Measurements from ENCODE around the gene ZNF101.

- no peak for TF ChIP-seq POLR2A (IDR thresholded peaks at IDR 0.05; ENCODE audit: low read depth, low read length)
- no peak for TF ChIP-seq POLR2AphosphoS5 (IDR thresholded peaks at IDR 0.05; ENCODE audit: low read depth, low read length)
Measured at GRCh38 chr19:19630062-19630414, 38.6 kb upstream of the ZNF101 start.

Measured in GM12892 (cell line).